Testis (tissue), 3 donors: ENCODE measurements around the gene HDAC6. TPM values are rescaled to one million over a fixed set of nuclear protein-coding genes. Genes with fewer than 3 reads are reported as not detected.
"Not testable (repeated sequence)": the region's sequence is repeated elsewhere in the genome, so short reads cannot be mapped to it uniquely, and the experiment has no call there.

Experiments used
- DNase-seq: peaks from one replicate; pipeline ENCODE4 v3.0.0-alpha.2; 2019
- H3K27ac ChIP-seq, 2 donors: fragments of 200-600 bp; sonication (generic); one replicate each; pipeline ENCODE4 v1.5.1; 2019
- H3K27me3 ChIP-seq: fragments of 200-600 bp; sonication (generic); one replicate; pipeline ENCODE4 v1.5.1; 2019
- H3K36me3 ChIP-seq: fragments of 200-600 bp; sonication (generic); one replicate; pipeline ENCODE4 v1.5.1; 2017; ENCODE audit warnings: low read depth; ENCODE audit errors: missing control alignments
- H3K4me1 ChIP-seq: fragments of 200-600 bp; sonication (generic); one replicate; pipeline ENCODE4 v1.5.1; 2019
- H3K4me3 ChIP-seq, 2 donors: fragments of 200-600 bp; sonication (generic); one replicate each; pipeline ENCODE4 v1.5.1; 2017 to 2019
- H3K9me3 ChIP-seq: fragments of 200-600 bp; sonication (generic); one replicate; pipeline ENCODE4 v1.5.1; 2017
- POLR2A ChIP-seq: fragments of 450-650 bp; IDR thresholded peaks from one replicate; pipeline ENCODE4 v1.6.1; 2017; ENCODE audit warnings: antibody characterized with exemption, mild to moderate bottlenecking, moderate library complexity
- WGBS, 2 donors: methylation state at CpG; one replicate each; pipeline ENCODE4 v1.1.5; 2018; 5-methylcytosine and 5-hydroxymethylcytosine counted together
- intact Hi-C: fragments of 100-400 bp; cut with DNase I; formaldehyde crosslinking; loops from one replicate; pipeline ENCODE4 v1.15.1; 2023; ENCODE audit warnings: low total_unique reads
- polyA plus RNA-seq: library from polyadenylated mRNA; stranded (reverse); fragments of 350-450 nt; fragmentation: Illumina TruSeq; extraction: RNeasy Lipid Tissue Mini Kit (QIAGEN cat#74804); gene quantifications from one replicate; pipeline ENCODE4 v1.2.3, GENCODE V29; 2014; ENCODE audit warnings: low read depth, low replicate concordance; ENCODE audit not compliant: insufficient read depth
- total RNA-seq, 2 donors: library from RNA; depleted of rRNA; stranded (reverse); fragments of >200 nt; gene quantifications; one replicate each; pipeline ENCODE4 v1.2.3, GENCODE V29; 2016
- TF ChIP-seq, protein P1 (sequence below), 3 experiments: fragments of 450-650 bp in 2 of 3; fragments of 200-600 bp in 1 of 3; sonication (generic) in 1 of 3; IDR thresholded peaks; one replicate each; pipeline ENCODE4 v1.5.1; 2016 to 2019; ENCODE audit warnings: antibody characterized with exemption in 3 of 3, mild to moderate bottlenecking in 2 of 3, moderate library complexity in 1 of 3

HDAC6 gene
- total and polyA plus RNA-seq, 3 donors from 2014 or later = 147 to 269 (median 223) TPM

GRCh38 chrX:48816014-48816810 lies 14.3 kb downstream of the HDAC6 start:
- WGBS, 2 donors = 92 to 94% methylated on average over 3 to 13 of the region's 18 CpGs
- TF ChIP-seq, protein P1, sequence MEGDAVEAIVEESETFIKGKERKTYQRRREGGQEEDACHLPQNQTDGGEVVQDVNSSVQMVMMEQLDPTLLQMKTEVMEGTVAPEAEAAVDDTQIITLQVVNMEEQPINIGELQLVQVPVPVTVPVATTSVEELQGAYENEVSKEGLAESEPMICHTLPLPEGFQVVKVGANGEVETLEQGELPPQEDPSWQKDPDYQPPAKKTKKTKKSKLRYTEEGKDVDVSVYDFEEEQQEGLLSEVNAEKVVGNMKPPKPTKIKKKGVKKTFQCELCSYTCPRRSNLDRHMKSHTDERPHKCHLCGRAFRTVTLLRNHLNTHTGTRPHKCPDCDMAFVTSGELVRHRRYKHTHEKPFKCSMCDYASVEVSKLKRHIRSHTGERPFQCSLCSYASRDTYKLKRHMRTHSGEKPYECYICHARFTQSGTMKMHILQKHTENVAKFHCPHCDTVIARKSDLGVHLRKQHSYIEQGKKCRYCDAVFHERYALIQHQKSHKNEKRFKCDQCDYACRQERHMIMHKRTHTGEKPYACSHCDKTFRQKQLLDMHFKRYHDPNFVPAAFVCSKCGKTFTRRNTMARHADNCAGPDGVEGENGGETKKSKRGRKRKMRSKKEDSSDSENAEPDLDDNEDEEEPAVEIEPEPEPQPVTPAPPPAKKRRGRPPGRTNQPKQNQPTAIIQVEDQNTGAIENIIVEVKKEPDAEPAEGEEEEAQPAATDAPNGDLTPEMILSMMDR (IDR thresholded peaks at IDR 0.05) = no peak
- no peak for TF ChIP-seq POLR2A
- Histone ChIP-seq H3K4me3 (no peak overlapping the region), H3K27ac (no peak overlapping the region), H3K4me1 (no peaks in the 10 kb centered on the region), H3K36me3 (no peaks in the 10 kb centered on the region), H3K9me3 (no peaks in the 10 kb centered on the region), H3K27me3 (no peaks in the 10 kb centered on the region)
- intact Hi-C loops = no loop called here
- DNase-seq = no peak

DNA sequence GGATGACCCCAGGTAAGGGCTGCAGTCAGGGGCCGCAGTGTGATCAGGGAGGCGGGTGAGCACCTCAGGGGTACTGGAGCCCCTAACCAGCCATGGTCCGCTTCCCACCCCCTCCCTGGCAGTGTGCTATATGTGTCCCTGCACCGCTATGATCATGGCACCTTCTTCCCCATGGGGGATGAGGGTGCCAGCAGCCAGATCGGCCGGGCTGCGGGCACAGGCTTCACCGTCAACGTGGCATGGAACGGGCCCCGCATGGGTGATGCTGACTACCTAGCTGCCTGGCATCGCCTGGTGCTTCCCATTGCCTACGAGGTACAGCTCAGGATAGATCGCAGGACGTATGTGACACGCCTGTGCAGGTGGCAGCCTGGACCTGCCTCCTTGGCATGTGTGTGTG lies 16.2 kb downstream of the HDAC6 start:
- intact Hi-C loops = no loop called here
- H3K36me3 ChIP-seq = no peaks in the 10 kb centered on the region
- no peaks in the 10 kb centered on the region for H3K27me3 ChIP-seq
- 87 to 100% methylated on average over 1 to 12 of the region's 16 CpGs for WGBS, 2 donors
- no peaks in the 10 kb centered on the region for H3K9me3 ChIP-seq
- H3K27ac ChIP-seq = no peak overlapping the region
- H3K4me1 ChIP-seq = no peaks in the 10 kb centered on the region
- no peak for DNase-seq
- H3K4me3 ChIP-seq = no peak overlapping the region
- TF ChIP-seq, protein P1 (IDR thresholded peaks at IDR 0.05) = no peak
- TF ChIP-seq POLR2A = no peak

DNA sequence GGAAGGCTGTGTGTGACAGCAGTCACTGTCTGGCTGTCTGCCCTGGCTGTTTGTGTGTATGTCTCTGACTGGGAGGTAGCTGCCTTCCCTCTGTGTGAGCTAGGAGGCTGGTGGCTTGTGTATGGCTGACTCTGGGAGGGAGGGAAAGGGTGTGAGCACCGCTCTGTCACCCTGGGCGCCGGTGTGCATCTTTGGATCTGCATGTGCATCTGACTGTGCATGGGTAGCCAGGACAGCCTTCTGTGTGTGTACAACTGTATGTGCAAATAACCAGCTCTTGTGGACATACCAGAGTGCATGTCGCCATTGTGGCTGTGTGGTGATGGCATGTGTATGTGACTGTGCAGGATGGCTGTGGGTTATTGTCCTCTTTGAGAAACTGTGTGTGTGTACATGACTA lies 17.0 kb downstream of the HDAC6 start:
- H3K9me3 ChIP-seq = no peaks in the 10 kb centered on the region
- 100% methylated on average over 2 to 3 of the region's 4 CpGs for WGBS, 2 donors
- intact Hi-C loops = no loop called here
- H3K4me3 ChIP-seq = no peak overlapping the region
- no peak overlapping the region for H3K27ac ChIP-seq
- no peaks in the 10 kb centered on the region for H3K36me3 ChIP-seq
- no peak for DNase-seq
- no peaks in the 10 kb centered on the region for H3K27me3 ChIP-seq
- no peaks in the 10 kb centered on the region for H3K4me1 ChIP-seq
- TF ChIP-seq, protein P1 (IDR thresholded peaks at IDR 0.05) = no peak
- no peak for TF ChIP-seq POLR2A

- not testable (repeated sequence) for H3K36me3 ChIP-seq
Measured at GRCh38 chrX:48819394-48819793, 17.5 kb downstream of the HDAC6 start.

GRCh38 chrX:48823053-48823452 lies 21.2 kb downstream of the HDAC6 start:
- Histone ChIP-seq H3K36me3 (no peaks in the 10 kb centered on the region), H3K27ac (no peak overlapping the region), H3K4me1 (no peaks in the 10 kb centered on the region), H3K9me3 (no peaks in the 10 kb centered on the region), H3K4me3 (no peak overlapping the region), H3K27me3 (no peaks in the 10 kb centered on the region)
- TF ChIP-seq, protein P1 (IDR thresholded peaks at IDR 0.05) = no peak
- TF ChIP-seq POLR2A = no peak
- 57% methylated on average over 3 of the region's 6 CpGs; no CpG with 5 or more reads in 1 of the 2 donors for WGBS, 2 donors
- DNase-seq = no peak
- intact Hi-C loops = no loop called here

More at GRCh38 chrX:48819394-48819793, 17.5 kb downstream of the HDAC6 start:
- H3K27ac ChIP-seq, H3K4me1 ChIP-seq, DNase-seq, H3K4me3 ChIP-seq, intact Hi-C loops, H3K27me3 ChIP-seq, H3K9me3 ChIP-seq: not testable (repeated sequence)
- WGBS, 2 donors = 68 to 89% methylated on average over 6 to 8 of the region's 9 CpGs
